NT2/D1 (cell line): Measurements from ENCODE around the gene TIPIN.
"Not testable (repeated sequence)": the region's sequence is repeated elsewhere in the genome, so short reads cannot be mapped to it uniquely, and the experiment has no call there.

Experiments used
- DNase-seq: peaks from one replicate; pipeline ENCODE4 v3.0.0-alpha.2; 2011; ENCODE audit warnings: low read depth, low spot score
- H3K27me3 ChIP-seq: 2 replicates; pipeline ENCODE4 v1.6.0; 2011; ENCODE audit warnings: mild to moderate bottlenecking; ENCODE audit not compliant: insufficient read length, insufficient read depth
- H3K36me3 ChIP-seq: 2 replicates; pipeline ENCODE4 v1.6.1; 2011; ENCODE audit warnings: mild to moderate bottlenecking, low read length, mixed read lengths; ENCODE audit not compliant: insufficient read depth, insufficient read length
- H3K4me1 ChIP-seq: 2 replicates; pipeline ENCODE4 v1.5.1; 2011; ENCODE audit not compliant: insufficient read depth, insufficient read length
- H3K4me3 ChIP-seq: 2 replicates; pipeline ENCODE4 v1.5.1; 2011; ENCODE audit warnings: low read depth; ENCODE audit not compliant: insufficient read length
- H3K9ac ChIP-seq: 2 replicates; pipeline ENCODE4 v1.6.0; 2011; ENCODE audit warnings: low read depth; ENCODE audit not compliant: insufficient read length
- H3K9me3 ChIP-seq: 2 replicates; pipeline ENCODE4 v1.5.1; 2011; ENCODE audit warnings: mild to moderate bottlenecking, low read length; ENCODE audit not compliant: insufficient read depth
- SUZ12 ChIP-seq: IDR thresholded peaks from 2 replicates; pipeline ENCODE4 v1.6.1; 2011; ENCODE audit not compliant: insufficient read length, insufficient read depth; ENCODE audit errors: extremely low read depth
- YY1 ChIP-seq: IDR thresholded peaks from 2 replicates; pipeline ENCODE4 v1.6.1; 2011; ENCODE audit not compliant: insufficient read length, insufficient read depth
- ZNF274 ChIP-seq: IDR thresholded peaks from 2 replicates; pipeline ENCODE4 v1.6.1; 2011; ENCODE audit warnings: mild to moderate bottlenecking, low read depth, low read length

Gene TIPIN

DNA sequence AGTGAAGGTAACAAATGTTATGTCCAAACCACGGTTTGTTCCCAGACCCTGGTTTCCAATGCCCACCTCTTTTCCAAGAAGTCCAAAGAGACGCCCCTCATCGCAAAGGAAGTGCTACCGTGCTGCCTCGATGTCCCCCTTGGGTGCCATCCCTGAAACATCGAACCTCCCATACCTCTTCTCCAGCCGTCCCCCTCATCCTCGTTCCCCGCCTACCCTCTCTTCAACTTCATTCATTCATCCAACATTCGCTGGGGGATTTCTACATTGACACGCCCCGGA, 467 bp downstream of the TIPIN start:
- no peaks in the 10 kb centered on the region for H3K4me1 ChIP-seq
- no peak for DNase-seq
- TF ChIP-seq YY1 (no peak), SUZ12 (no peak), ZNF274 (no peak)
- H3K27me3 ChIP-seq, result no peaks in the 10 kb centered on the region
- H3K9ac ChIP-seq, result peak overlapping the region; percentile 99
- no peaks in the 10 kb centered on the region for H3K9me3 ChIP-seq
- peaks cover 26% of the 10 kb centered on the region for H3K36me3 ChIP-seq
- H3K4me3 ChIP-seq, result peak overlapping the region; percentile 93

- not testable (repeated sequence) for H3K4me3 ChIP-seq, H3K9ac ChIP-seq, H3K4me1 ChIP-seq, DNase-seq, H3K27me3 ChIP-seq, H3K9me3 ChIP-seq
- peaks cover 79% of the 10 kb centered on the region for H3K36me3 ChIP-seq
Observed at GRCh38 chr15:66348530-66348929, 8.0 kb downstream of the TIPIN start.

DNA sequence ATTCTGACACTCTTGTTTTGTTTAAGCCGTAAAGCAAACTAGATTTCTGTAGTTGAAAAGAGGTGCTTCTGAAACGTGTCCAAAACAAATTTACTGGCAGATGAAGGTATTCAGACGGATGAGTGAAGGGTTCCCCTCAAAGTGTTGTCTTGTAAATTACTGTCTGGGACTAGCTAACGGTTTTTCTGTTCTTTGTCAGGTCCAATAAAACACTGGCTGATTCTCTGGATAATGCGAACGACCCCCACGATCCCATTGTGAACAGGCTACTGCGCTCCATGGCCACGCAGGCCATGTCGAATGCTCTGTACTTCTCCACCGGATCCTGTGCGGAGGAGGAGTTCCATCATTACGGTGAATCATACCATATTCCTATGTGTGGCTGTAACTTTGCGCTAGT, 27.7 kb downstream of the TIPIN start:
- no peak for DNase-seq
- Histone ChIP-seq H3K36me3 (peaks cover 69% of the 10 kb centered on the region), H3K9me3 (no peaks in the 10 kb centered on the region), H3K4me1 (no peaks in the 10 kb centered on the region), H3K9ac (no peak overlapping the region), H3K4me3 (no peak overlapping the region), H3K27me3 (no peaks in the 10 kb centered on the region)
- TF ChIP-seq ZNF274 (no peak), SUZ12 (no peak), YY1 (no peak)

DNA sequence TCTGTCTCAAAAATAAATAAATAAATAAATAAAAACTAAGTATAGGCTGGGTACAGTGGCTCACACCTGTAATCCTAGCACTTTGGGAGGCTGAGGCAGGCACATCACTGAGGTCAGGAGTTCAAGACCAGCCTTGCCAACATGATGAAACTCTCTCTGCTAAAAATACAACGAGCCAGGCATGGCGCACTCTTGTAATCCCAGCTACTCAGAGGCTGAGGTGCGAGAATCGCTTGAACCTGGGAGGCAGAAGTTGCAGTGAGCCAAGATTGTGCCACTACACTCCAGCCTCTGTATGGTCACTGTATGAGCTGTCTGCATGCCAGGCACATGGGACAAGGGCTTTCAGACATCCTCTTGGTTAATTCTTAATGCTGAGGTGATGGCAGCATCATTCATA, 28.7 kb downstream of the TIPIN start:
- peaks cover 73% of the 10 kb centered on the region for H3K36me3 ChIP-seq

DNA sequence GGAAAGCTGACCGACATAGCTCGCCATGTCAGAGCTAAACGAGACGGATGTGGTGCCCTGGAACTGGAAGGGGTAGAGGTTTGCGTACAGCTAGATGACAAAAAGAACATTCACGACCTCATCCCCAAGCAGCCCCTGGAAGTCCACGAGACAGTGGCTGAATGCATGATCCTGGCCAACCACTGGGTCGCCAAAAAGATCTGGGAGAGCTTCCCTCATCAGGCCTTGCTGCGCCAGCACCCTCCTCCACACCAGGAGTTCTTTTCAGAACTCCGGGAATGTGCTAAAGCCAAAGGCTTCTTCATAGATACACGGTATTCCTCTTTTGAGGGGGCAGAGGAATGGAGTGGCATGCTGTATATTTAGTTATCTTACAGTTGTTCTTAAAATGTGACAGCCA, 30.4 kb downstream of the TIPIN start:
- Histone ChIP-seq H3K27me3 (no peaks in the 10 kb centered on the region), H3K36me3 (peaks cover 75% of the 10 kb centered on the region), H3K9ac (no peak overlapping the region), H3K9me3 (no peaks in the 10 kb centered on the region), H3K4me3 (no peak overlapping the region), H3K4me1 (no peaks in the 10 kb centered on the region)
- DNase-seq, result no peak
- no peak for TF ChIP-seq ZNF274
- no peak for TF ChIP-seq YY1
- TF ChIP-seq SUZ12, result no peak

More for the DNA sequence above, 28.7 kb downstream of the TIPIN start:
- no peak for DNase-seq
- H3K4me1 ChIP-seq, result no peaks in the 10 kb centered on the region
- no peaks in the 10 kb centered on the region for H3K27me3 ChIP-seq
- H3K9ac ChIP-seq, result no peak overlapping the region
- H3K9me3 ChIP-seq, result no peaks in the 10 kb centered on the region
- no peak overlapping the region for H3K4me3 ChIP-seq
- TF ChIP-seq ZNF274 (no peak), SUZ12 (no peak), YY1 (no peak)

GRCh38 chr15:66323312-66323928, 33.1 kb downstream of the TIPIN start:
- Histone ChIP-seq H3K4me1 (no peaks in the 10 kb centered on the region), H3K9ac (no peak overlapping the region), H3K27me3 (no peaks in the 10 kb centered on the region), H3K9me3 (no peaks in the 10 kb centered on the region), H3K4me3 (no peak overlapping the region), H3K36me3 (peaks cover 61% of the 10 kb centered on the region)
- no peak for DNase-seq
- no peak for TF ChIP-seq YY1
- TF ChIP-seq ZNF274, result no peak
- no peak for TF ChIP-seq SUZ12

GRCh38 chr15:66312144-66312543, 44.3 kb downstream of the TIPIN start:
- no peak overlapping the region for H3K9ac ChIP-seq
- H3K27me3 ChIP-seq, result no peaks in the 10 kb centered on the region
- no peaks in the 10 kb centered on the region for H3K9me3 ChIP-seq
- H3K36me3 ChIP-seq, result peaks cover 67% of the 10 kb centered on the region
- no peak overlapping the region for H3K4me3 ChIP-seq
- TF ChIP-seq YY1 (no peak), SUZ12 (no peak), ZNF274 (no peak)
- no peaks in the 10 kb centered on the region for H3K4me1 ChIP-seq
- no peak for DNase-seq

GRCh38 chr15:66310786-66311185, 45.7 kb downstream of the TIPIN start:
- Histone ChIP-seq H3K4me3 (no peak overlapping the region), H3K9me3 (no peaks in the 10 kb centered on the region), H3K4me1 (no peaks in the 10 kb centered on the region), H3K27me3 (no peaks in the 10 kb centered on the region), H3K9ac (no peak overlapping the region), H3K36me3 (peaks cover 55% of the 10 kb centered on the region)
- no peak for DNase-seq
- TF ChIP-seq YY1 (no peak), ZNF274 (no peak)
